B cell (primary cell): Measurements from ENCODE around the gene DHDH.

ENCODE experiments used
- CTCF ChIP-seq: fragments of 200-600 bp; IDR thresholded peaks from one replicate; pipeline ENCODE4 v1.8.0; 2022; ENCODE audit warnings: antibody characterized with exemption, mild to moderate bottlenecking
- EZH2 ChIP-seq: IDR thresholded peaks from 2 replicates; pipeline ENCODE4 v1.6.1; 2012; ENCODE audit warnings: borderline replicate concordance, low read depth, mild to moderate bottlenecking, moderate library complexity, low read length; ENCODE audit not compliant: insufficient read depth, poor library complexity, severe bottlenecking

- TF ChIP-seq CTCF = no peak
- no peak for TF ChIP-seq EZH2
These were observed 21.9 kb downstream of the DHDH start for GRCh38 chr19:48955308-48955958.
